OCI-LY7 (cell line): ENCODE measurements around the gene TARDBP. TPM values are rescaled to one million over a fixed set of nuclear protein-coding genes. Genes with fewer than 3 reads are reported as not detected.
"Not testable (repeated sequence)": the region's sequence is repeated elsewhere in the genome, so short reads cannot be mapped to it uniquely, and the experiment has no call there.

Experiments used
- BruUV-seq: library from RNA; stranded (reverse); fragments of 400-500 nt; replicated peaks from 2 replicates; lab custom pipeline; 2021; lab: Mats Ljungman, UMichigan
- CTCF ChIA-PET: fragments of 300-600 bp; sonication (Branson Sonifier 250); formaldehyde crosslinking; loops from one replicate; lab custom pipeline; 2022; ENCODE audit warnings: antibody characterized with exemption; ENCODE audit not compliant: unreplicated experiment; lab: Charles Lee
- POLR2A ChIA-PET: fragments of 300-600 bp; sonication (Branson Sonifier 250); formaldehyde crosslinking; loops from one replicate; lab custom pipeline; 2022; ENCODE audit warnings: antibody characterized with exemption; lab: Charles Lee
- DNase-seq: peaks from one replicate; pipeline ENCODE4 v3.0.0-alpha.2; 2015; ENCODE audit warnings: low spot score
- H2AFZ ChIP-seq: fragments of 200-600 bp; sonication (generic), shearing (Covaris generic); 2 replicates; pipeline ENCODE4 v1.6.1; 2014; ENCODE audit warnings: mild to moderate bottlenecking, antibody characterized with exemption, low read length, moderate library complexity
- H3K27ac ChIP-seq: fragments of 200-600 bp; sonication (generic); 2 replicates; pipeline ENCODE4 v1.5.1; 2014; ENCODE audit warnings: mixed run types, low read depth, mild to moderate bottlenecking, moderate library complexity, low read length, inconsistent platforms; ENCODE audit not compliant: poor library complexity, severe bottlenecking
- H3K36me3 ChIP-seq: fragments of 200-600 bp; sonication (generic); 2 replicates; pipeline ENCODE4 v1.6.1; 2014; ENCODE audit warnings: mild to moderate bottlenecking, antibody characterized with exemption, low read length, moderate library complexity, mixed read lengths; ENCODE audit not compliant: insufficient read depth
- H3K4me1 ChIP-seq: fragments of 200-600 bp; sonication (generic); 2 replicates; pipeline ENCODE4 v1.5.1; 2014; ENCODE audit warnings: mild to moderate bottlenecking, low read length; ENCODE audit not compliant: insufficient read depth, poor library complexity, severe bottlenecking
- H3K4me2 ChIP-seq: fragments of 200-600 bp; sonication (generic); 2 replicates; pipeline ENCODE4 v1.6.1; 2014; ENCODE audit warnings: mild to moderate bottlenecking, low read length
- H3K4me3 ChIP-seq: fragments of 200-600 bp; sonication (generic); 2 replicates; pipeline ENCODE4 v1.5.1; 2014; ENCODE audit warnings: mild to moderate bottlenecking, low read depth, low read length; ENCODE audit not compliant: poor library complexity, severe bottlenecking
- H3K79me2 ChIP-seq: fragments of 200-600 bp; sonication (generic); 2 replicates; pipeline ENCODE4 v1.6.1; 2016; ENCODE audit warnings: low read depth, mild to moderate bottlenecking, low read length, moderate library complexity, mixed read lengths; ENCODE audit not compliant: insufficient read depth
- H3K9me2 ChIP-seq: fragments of 200-600 bp; sonication (generic); 2 replicates; pipeline ENCODE4 v1.6.1; 2016; ENCODE audit warnings: mild to moderate bottlenecking, low read length, mixed read lengths; ENCODE audit not compliant: insufficient read depth
- H3K9me3 ChIP-seq: fragments of 200-600 bp; sonication (generic); 2 replicates; pipeline ENCODE4 v1.6.1; 2014; ENCODE audit warnings: mild to moderate bottlenecking, mixed run types, low read length, mixed read lengths
- H4K20me1 ChIP-seq: fragments of 200-600 bp; sonication (generic); 2 replicates; pipeline ENCODE4 v1.6.1; 2014; ENCODE audit warnings: mild to moderate bottlenecking, antibody characterized with exemption, low read length, moderate library complexity, mixed read lengths; ENCODE audit not compliant: insufficient read depth
- CTCF ChIP-seq: fragments of 200-600 bp; sonication (generic); conservative IDR thresholded peaks from 2 replicates; pipeline ENCODE4 v1.5.1; 2014; ENCODE audit warnings: mild to moderate bottlenecking, antibody characterized with exemption, low read length, moderate library complexity, mixed read lengths
- EZH2phosphoT487 ChIP-seq: fragments of 200-600 bp; sonication (generic); IDR thresholded peaks from 2 replicates; pipeline ENCODE4 v1.6.1; 2018; ENCODE audit warnings: low read depth, borderline replicate concordance, mild to moderate bottlenecking, mixed run types, antibody characterized with exemption, low read length, moderate library complexity, mixed read lengths
- intact Hi-C: fragments of 100-400 bp; cut with micrococcal nuclease; formaldehyde crosslinking; loops from one replicate; pipeline ENCODE4 v1.10.0; 2022; ENCODE audit not compliant: unreplicated experiment
- total RNA-seq, 2 experiments: library from RNA; depleted of rRNA in 1 of 2; stranded (reverse); fragments of >200 nt in 1 of 2; shearing (Covaris generic) in 1 of 2; gene quantifications; 2 replicates each; pipeline ENCODE4 v1.2.3, GENCODE V29; 2014 to 2022

Gene TARDBP
- total RNA-seq, 2 experiments from 2014 or later = 145 to 277 TPM

- BruUV-seq = no TSS peak
- intact Hi-C loops = no loop called here
- POLR2A ChIA-PET = no interaction called here
These were observed 24.5 kb upstream of the TARDBP start for GRCh38 chr1:10987840-10988417.

GRCh38 chr1:10989095-10989494 lies 23.4 kb upstream of the TARDBP start:
- CTCF ChIA-PET = no interaction called here
- Histone ChIP-seq H3K4me1 (no peaks in the 10 kb centered on the region), H3K9me3 (no peaks in the 10 kb centered on the region), H3K27ac (no peak overlapping the region), H4K20me1 (no peaks in the 10 kb centered on the region), H3K4me2 (no peak overlapping the region), H3K36me3 (no peaks in the 10 kb centered on the region), H3K9me2 (no peaks in the 10 kb centered on the region), H3K79me2 (no peaks in the 10 kb centered on the region), H3K4me3 (no peak overlapping the region), H2AFZ (no peak overlapping the region)
- POLR2A ChIA-PET = no interaction called here
- no peak for DNase-seq
- BruUV-seq = no TSS peak
- TF ChIP-seq CTCF (no peak), EZH2phosphoT487 (no peak)
- intact Hi-C loops = no loop called here

More at GRCh38 chr1:10987840-10988417, 24.5 kb upstream of the TARDBP start:
- no peaks in the 10 kb centered on the region for H3K36me3 ChIP-seq
- H3K9me2 ChIP-seq = no peaks in the 10 kb centered on the region
- no peaks in the 10 kb centered on the region for H3K9me3 ChIP-seq
- TF ChIP-seq EZH2phosphoT487 (no peak), CTCF (no peak)
- H3K79me2 ChIP-seq = no peaks in the 10 kb centered on the region
- CTCF ChIA-PET = no interaction called here
- no peak overlapping the region for H3K27ac ChIP-seq
- H3K4me1 ChIP-seq = no peaks in the 10 kb centered on the region
- no peak overlapping the region for H3K4me3 ChIP-seq
- no peak overlapping the region for H3K4me2 ChIP-seq
- no peak for DNase-seq
- H4K20me1 ChIP-seq = no peaks in the 10 kb centered on the region
- no peak overlapping the region for H2AFZ ChIP-seq

- H2AFZ ChIP-seq, intact Hi-C loops, H3K4me1 ChIP-seq, H4K20me1 ChIP-seq, H3K4me2 ChIP-seq, H3K4me3 ChIP-seq, H3K36me3 ChIP-seq, H3K27ac ChIP-seq, DNase-seq, POLR2A ChIA-PET, H3K79me2 ChIP-seq, CTCF ChIA-PET, H3K9me2 ChIP-seq, BruUV-seq, H3K9me3 ChIP-seq: not testable (repeated sequence)
These were observed 22.4 kb upstream of the TARDBP start for GRCh38 chr1:10989920-10990516.
